Activated CD4-positive, alpha-beta T cell treated with anti-CD3 and anti-CD28 coated beads for 24 hours (primary cell): ENCODE results near the gene COG4.

ENCODE experiments used
- DNase-seq, 2 donors: peaks; one replicate each; pipeline ENCODE4 v3.0.0-alpha.2; 2020; ENCODE audit warnings: low read depth in 2 of 2

COG4 gene

GRCh38 chr16:70434484-70435260 is 88.7 kb downstream of the COG4 start:
- no peak for DNase-seq

GRCh38 chr16:70433458-70434103 is 89.8 kb downstream of the COG4 start:
- no peak for DNase-seq

- DNase-seq, result no peak
Observed at GRCh38 chr16:70432723-70433457, 90.5 kb downstream of the COG4 start.

- no peak for DNase-seq
Observed at GRCh38 chr16:70432356-70432722, 91.0 kb downstream of the COG4 start.

- peak in 1 of 2 donors; percentile 43 for DNase-seq
Observed at GRCh38 chr16:70430667-70431536, 92.5 kb downstream of the COG4 start.
